Measurements from ENCODE around the gene RAG2.

Gene RAG2

DNA sequence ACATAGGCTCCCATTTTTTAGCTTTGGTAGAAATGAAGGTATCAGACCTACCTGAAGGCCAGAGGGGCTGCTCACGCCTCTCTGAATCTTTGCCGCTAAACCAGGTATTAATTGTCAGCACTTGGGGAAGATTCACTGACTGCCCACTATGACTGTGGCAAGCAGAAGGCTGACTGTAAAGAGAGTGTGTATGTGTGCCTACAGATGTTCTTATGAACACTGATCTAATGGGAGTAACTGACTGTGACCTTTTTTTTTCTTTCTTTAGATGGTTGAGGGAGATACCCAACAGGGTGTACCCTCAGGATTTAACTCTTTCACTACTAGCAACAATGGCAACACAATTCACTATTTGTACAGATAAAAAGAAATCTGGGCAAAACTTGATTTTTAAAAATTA lies at the start of gene RAG2:
TSS of gene RAG2 (minus strand) at position 186 of the 400 bp plus-strand sequence. CDS start 4,068 bp downstream, outside the sequence.
- no peak for DNase-seq

DNA sequence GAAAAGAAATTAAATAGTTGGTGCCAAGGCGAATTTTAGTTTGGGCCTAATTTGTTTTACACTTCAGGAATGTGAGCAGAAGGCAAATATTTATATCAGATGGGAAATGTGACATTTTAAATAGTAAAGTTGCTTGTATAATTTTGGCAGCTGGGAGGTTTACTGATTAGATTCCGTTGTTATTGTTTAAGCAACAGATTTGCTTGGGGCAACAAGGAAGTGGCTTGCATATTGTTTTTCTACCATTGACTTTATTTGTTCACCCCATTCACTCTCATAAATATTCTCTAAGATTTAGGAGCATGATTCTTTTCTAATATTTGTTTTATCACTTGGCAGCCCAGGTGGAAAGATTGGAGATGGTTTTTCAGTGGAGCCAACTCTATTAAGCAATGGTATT lies 40.5 kb upstream of the RAG2 start:
- no peak for DNase-seq

DNA sequence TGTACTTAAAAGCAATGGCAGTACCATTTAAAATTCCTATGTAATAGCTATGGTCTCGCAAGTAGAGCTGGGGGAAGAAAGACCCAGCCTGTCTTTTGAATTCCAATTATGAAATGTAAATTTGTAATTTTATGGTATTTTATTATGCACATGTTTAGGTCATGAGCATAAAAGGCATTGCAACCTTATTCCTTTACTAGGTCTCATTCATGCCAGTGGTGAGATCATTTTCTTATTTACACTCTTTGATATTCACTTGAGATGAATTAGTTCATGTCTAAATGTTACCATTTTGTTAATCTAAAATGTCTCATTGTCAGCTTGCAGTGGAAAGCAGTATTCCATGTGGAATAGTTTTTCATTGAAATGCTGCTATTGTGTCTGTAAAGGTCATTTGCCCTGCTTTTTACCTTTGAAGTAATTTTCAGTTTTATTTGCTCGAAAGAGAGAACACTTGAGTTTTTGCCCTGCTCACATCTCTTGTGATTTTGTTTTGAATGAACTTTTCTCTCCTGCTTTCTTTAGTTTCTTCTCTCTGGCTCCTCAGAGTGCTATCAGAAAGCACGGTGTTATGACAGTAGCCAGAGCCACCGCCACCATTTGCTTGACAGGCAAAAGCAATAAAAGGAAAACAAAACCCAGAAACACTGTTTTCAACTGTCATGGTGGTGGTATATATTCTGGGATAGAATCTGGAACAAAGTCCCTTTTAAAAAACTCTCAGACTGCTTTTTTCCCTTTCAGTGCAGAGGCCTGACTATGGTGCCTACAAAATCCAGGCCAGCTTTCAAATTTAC lies 37.2 kb upstream of the RAG2 start:
- DNase-seq = no peak

DNA sequence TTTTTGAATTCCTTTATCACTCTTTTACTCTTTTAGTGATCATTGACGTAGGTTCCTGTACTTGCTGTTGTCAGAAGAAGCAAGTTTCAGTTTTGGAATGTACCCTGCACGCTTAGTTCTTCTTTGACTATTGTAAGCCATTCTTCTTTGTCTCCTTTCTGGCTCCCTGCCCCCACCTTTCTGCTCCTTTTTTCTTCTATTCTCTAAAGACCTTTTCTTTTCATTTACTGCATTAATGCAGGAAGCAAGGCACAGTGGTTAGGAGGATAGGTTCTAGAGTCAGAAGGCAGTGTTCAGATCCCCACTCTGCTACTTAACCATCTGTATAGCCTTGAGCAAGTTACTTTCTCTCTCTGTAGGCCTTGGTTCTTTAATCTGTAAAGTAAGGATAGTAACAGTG lies 33.7 kb upstream of the RAG2 start:
- no peak for DNase-seq

DNA sequence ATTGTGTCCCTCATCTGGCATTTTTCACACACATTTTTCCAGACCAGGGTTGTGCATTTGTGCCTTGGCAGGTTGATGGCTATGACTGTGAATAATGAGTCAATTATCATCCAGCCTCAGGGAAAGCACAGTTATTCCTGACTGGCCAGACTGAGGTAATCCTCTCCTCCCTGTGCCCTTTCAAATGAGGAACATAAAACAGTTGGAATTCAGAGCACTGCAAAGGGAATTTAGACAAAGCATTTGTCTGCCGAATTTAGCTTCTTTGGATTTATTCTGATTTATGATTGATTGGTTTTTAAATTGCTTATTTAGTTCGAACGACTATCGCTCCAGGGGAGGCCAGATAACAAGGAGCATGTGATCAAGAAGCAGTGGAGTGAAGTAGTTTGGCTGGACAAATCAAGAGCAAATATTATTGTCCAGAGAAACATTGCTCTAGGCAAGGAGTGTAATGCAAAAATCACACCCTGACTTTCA lies 30.8 kb upstream of the RAG2 start:
- no peak for DNase-seq

DNA sequence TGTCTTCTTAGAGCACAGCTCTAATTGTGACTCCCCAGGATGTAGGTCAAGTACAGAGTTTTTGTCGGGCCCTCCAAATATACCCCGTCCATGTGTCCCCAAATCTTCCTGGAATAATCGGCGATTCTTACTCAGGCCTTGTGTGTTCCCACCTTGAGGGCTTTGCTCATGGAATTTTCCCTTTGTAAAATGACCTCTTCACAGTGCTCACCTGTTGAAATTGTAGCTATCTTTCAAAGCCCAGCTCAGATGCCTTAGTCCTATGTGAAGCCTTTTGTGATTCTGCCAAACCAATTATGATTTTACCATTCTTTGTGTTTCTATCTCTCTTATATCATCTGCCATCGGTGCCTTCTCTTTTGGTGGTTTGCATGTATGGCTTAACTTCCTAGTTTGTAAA lies 30.1 kb upstream of the RAG2 start:
- DNase-seq = no peak

DNA sequence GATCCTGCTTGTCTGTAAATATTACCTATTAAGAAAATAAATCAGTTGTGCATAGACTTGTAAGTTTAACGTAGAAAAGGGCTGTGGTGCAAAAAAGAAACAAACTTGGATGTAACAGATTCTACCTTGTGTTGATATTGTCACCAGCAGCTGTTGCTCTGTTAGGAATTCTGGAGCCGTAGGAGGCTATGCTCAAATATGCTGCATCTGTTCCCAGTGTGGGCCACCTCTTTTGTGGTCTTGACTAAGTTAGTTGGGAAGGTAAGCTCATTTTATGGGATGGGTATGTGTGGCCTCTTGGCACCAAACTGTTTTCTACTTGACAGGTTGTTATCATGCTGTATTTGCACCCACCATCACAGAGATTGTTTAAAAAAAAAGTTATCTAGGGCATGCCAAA lies 29.4 kb upstream of the RAG2 start:
- DNase-seq = no peak

DNA sequence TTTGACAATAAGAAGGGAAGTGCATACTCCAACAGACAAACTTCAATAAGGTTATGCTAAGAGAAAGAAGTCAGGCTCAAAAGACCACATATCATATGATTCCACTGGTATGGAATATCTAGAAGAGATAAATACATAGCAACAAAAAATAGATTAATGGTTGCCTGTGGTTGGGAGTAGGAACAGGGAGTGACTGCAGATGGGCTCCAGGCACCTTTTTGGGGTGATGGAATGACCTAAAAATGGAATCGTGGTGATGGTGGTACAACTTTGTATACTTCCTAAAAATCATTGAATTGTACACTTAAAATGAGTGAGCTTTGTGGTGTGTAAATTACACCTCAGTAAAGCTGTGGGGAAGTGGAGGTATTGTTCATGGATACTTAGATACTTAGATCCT lies 29.0 kb upstream of the RAG2 start:
- DNase-seq = no peak

DNA sequence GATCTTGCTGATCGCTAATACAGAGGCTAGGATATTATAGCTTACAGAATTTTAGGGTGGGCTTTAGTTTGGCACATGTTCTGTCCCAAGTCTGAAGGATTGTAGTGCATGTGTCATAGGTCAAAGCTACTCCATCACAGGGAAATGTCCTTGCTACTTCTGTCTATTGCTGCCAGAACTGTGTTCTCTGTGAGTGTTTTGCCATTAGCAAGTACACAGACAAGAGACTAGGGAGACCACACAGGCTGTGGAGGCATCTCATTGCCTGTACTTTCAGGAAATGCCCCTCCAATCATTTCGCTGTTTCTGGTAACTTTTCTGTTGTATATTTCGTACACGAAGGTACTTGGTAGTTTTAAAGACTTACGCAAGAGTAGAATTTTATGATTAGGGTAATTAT lies 25.5 kb upstream of the RAG2 start:
- no peak for DNase-seq

DNA sequence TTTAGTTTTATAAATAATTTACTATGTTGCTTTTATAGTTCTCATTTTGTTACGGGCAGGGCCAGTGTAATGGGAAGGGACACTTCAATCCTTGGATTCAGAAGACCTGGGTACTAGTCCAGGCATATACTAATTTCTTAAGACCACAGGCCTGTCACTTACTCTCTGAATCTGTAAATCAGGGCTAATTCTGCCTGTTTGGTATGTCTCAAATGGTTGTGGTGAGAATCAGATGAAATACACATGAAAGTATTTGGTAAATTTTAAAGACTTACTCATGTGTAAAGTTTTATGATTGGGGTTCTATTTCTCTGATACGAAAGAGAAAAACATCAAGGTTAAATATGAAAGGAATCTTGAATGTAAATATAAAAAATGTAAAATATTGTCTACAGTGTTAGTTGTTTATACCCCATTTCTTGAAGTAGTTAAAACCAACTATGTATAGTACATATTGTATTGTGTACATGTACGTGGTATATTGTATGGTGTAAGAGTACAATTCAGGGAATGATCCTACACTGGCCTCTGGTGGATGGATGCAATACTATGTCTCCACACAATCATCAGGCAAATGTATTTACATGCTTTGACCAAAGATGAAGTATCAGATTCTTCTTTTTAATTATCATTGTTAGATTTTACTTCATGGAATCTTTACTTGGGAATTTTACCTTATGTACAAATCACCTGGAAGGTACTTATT lies 24.5 kb upstream of the RAG2 start:
- no peak for DNase-seq

DNA sequence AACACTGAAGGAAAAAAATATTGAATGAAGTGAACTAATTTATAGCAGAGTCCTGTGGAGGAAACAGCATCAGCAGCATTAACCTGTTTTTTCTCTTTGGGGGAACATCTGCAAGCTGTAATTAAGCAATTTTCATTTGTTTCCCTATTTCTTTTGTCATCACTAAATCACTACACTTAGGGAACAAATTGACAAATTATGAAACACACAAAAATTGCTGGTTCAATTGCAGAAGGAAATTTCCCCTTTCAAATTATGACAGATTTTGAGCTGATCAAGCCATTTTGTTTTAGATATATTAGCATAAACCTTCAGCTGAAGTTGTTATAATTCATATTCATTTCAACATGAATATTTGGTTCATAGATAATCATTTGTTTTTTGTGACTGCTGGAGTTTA lies 22.2 kb upstream of the RAG2 start:
- DNase-seq = no peak

DNA sequence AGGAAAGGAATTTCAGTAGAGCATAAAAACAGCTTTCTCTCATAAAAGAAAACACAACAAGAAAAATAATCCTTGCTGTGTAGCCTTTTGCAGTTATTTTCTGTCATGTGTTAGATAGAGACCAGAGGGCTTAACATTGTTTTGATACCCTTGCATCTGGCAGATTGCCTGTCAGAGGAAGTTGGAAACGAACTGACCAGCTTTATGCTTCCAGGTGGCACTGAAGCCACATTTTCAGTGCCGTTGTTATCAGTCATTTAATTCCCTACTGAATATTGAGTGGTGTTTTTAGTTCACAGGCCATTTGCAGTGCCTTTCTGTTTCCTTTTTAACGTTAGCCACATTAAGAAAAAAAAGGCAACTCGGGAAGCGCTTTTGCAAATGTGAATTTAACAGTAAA lies 21.5 kb upstream of the RAG2 start:
- DNase-seq = no peak

DNA sequence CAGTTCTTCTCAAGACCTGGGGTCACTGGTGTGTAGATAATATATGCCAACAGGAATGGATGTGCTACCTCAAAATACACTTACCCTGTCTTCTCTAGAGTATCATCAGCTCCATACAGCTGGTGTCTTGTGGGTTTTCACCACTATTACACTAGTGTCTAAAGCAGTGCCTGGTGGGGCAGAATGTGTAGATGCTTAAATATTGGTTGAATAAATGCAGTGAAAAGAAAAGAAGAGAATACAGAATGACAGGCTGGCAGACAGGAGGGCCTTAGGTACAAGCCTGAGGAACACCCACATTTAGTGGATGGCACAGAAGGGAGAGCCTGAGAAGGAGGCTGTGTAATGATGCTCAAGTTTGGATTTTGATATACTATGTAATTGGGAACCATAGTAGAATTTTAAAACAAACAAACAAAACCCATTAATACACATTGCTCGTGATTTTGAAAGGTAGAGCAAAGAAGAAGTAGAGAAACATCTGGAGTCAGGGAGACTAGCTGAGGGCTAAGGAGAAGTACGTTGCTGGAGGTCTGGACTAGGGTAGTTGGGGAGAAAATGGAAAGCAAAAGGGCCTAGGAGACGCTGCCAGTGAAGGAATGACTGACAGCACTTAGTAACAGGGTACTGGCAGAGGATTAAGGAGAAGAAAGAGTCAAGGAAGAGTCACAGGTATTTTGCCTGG lies 20.5 kb upstream of the RAG2 start:
- DNase-seq = no peak

DNA sequence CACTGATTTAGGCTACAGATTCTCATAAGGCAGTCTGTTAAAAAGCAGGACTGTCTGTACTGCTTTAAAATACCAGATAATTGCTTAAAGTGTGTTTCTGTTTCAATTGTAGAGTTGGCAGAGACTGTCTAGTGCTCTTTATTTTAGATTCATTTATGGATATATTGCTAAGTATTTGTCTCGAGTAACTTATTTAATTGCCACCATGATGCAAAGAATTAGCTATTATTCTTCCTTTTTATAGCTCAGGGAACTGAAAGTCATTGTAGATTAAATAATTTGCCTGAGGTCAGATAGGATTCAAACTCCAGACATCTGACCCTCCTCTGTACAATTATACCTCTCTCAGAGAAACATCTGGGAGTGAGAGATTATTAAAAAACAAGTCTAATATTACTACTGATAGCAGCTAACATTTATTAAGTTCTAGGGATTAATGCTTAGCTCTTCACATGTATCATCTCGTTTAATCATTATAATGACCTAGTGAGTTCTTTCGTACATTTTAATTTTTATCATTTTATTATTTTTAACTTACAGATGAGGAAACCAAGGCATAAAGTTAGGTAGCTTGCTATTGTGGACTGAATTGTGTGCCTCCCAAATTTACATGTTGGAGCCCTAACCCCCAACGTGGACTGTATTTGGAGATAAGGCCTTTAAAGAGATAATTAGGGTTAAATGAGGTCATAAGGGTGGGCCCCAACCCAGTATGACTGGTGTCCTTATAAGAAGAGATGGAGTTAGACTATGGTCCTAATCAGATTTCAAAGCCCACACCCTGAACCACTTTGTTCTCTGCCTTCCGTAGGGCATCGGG lies 19.7 kb upstream of the RAG2 start:
- DNase-seq = no peak

DNA sequence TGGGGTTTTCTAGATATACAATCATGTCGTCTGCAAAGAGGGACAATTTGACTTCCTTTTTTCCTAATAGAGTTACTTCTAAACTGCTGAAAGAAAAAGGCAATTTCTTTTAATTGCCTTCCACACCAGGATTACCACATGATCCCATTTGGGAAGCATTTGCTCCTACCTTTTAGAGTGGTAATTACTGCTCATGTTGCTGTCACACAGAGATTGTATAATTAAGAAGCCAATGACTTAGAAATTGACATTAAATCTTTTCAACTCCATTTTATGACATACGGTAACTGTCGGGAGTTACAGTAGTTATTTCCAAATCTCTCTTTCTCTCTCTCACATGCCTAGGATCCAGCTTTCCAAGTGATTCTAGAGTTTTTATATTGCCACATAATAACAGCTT lies 17.8 kb upstream of the RAG2 start:
- DNase-seq = no peak

DNA sequence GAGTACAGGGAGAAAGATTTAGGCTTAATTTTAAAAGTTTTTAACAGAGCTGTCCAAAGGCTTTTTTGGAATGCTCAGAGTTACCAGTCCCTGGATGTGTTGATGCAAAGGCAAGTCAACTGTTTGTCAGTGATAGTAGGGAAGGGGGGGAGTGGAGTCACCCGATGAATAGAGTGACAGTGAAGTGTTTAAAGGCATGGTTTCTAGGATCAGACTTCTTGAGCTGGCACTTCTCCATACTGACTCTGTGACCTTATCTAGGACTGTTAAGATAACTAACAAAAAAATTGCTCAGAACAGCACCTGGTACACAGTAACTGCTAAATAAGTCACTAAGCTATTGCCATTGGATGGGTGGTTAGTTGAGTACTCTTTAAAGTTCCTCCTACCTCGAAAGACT lies 11.3 kb upstream of the RAG2 start:
- DNase-seq = no peak

DNA sequence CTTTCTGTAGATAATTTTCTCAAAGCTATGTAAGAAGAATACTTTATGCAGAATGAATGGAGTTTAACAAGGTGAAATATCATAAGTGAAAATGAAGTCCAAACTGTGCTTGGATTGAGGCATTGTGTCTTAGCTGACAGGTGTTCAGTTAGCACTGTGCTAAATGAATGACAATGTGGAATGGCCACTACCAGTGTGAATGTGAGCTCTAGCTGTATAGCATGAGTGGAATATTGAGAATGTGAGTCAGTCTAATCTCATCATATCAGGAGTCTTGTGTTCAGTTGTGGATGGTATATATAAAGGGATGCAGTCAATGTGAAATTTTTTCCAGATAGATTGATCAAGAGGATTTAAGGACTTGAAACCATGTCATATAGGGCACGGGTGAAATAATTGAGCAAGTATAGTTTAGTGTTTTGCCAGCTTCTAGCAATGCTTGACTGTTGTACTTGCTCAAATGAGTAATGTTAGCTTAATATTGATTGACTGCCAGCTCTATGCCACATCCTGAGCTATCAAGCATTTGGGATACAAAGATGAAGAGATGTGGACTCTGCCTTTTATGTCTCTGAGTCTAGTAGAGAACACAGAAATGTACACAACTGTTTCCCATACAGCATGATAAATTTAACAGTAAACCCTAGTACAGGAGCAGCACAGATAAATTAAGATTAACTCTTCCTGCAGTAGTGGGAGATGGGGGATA lies 10.6 kb upstream of the RAG2 start:
- DNase-seq = no peak

DNA sequence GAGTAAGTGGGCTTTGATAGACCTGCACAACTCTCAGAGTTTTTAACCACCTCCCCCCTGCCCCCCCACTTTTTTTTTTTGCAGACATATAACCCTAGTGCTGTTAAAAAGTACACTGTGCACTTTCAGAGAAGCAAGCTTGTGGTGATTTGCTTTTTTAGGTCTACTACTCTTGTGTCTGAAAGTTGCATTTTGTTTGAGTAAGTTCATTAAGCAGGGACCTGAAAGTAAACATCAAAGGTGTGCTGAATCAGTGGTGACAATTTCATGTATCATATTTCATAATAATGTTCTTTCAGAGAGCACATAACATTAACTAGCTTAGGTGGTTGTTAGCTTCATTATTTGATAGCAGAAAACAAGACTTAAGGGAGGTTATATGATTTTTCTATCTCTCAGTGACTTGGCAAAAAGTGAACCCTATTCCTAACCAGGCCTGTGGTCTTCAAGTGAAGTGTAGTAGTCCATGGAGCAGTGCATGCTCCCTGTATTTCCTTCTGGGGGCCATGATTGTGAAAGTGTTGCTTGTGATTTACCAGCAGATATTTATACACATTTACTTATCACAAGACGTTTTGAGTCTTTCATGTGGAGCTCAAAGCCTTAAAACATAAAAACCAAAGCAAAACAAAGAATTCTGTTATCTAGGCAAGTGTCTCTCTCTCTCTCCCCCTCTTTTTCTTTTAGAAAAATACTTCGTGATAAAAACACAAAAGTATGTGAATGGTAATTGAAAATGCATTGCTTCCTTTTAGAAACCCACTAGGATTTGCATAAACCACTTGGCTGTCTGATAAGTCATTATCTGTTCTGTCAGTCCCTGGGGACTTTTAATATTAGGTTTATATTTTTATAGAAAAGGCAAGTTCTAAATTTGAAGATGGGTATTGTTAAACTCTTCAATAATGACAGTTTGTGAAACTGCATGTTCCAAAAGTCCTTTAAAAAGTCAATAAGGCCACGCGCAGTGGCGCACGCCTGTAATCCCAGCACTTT lies 7.5 kb upstream of the RAG2 start:
- DNase-seq = no peak

DNA sequence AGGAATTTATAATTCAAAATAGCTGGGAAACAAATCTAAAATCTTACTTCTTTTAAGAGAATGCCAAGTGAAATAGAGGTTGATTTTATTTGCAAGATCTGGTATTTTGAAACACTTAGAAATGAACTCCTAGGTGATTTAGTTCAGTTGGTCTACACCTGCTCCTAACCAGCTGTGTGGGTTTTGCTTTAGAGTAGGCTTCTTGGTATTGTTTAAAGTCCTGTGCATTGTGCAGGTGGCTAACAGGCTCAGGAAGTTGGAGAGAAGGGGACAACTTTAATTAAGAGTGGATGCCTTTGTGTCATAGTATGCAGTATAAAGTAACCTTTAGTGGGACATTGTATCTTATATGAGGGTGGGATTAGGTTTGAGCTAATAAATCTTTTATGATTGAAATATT lies 4.1 kb upstream of the RAG2 start:
- no peak for DNase-seq

DNA sequence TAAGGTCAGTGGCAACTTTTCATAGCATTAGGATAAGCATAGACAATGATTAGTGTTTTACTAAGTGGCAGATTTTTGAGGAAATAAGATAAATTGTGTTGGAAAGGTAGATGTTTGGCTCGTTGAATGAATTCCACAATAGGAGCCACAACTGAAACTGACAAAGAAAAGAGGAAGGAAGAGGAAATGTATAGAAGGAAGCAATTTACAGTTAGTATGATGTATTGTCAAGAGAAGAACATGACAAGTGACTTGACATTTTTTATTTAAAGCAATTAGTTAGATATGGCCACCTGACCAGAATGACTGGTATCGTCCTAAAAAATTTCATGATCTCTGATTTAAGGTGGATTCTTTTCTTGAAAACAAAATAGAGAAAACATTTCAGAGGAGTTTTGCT lies 3.1 kb upstream of the RAG2 start:
- DNase-seq = no peak

DNA sequence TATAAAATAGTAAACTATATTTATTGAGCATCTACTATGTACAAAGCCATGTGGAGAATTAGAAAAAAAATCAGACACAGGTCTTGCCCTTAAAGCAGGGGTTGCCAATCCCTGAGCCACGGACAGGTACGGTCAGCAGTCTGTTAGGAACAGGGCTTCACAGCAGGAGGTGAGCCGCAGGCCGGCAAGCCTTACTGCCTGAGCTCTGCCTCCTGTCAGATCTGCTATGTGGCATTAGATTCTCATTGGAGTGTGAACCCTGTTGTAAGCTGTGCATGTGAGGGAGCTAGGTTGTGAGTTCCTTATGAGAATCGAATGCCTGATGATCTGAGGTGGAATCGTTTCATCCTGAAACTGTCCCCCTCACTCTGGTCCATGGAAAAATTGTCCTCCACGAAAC lies 2.1 kb upstream of the RAG2 start:
- no peak for DNase-seq
